ENCODE results near the gene CHRNB4. TPM values are rescaled to one million over a fixed set of nuclear protein-coding genes. Genes with fewer than 3 reads are reported as not detected.

CHRNB4 gene
- total RNA-seq, 1 experiment from 2014 or later: 0.13 TPM

DNA sequence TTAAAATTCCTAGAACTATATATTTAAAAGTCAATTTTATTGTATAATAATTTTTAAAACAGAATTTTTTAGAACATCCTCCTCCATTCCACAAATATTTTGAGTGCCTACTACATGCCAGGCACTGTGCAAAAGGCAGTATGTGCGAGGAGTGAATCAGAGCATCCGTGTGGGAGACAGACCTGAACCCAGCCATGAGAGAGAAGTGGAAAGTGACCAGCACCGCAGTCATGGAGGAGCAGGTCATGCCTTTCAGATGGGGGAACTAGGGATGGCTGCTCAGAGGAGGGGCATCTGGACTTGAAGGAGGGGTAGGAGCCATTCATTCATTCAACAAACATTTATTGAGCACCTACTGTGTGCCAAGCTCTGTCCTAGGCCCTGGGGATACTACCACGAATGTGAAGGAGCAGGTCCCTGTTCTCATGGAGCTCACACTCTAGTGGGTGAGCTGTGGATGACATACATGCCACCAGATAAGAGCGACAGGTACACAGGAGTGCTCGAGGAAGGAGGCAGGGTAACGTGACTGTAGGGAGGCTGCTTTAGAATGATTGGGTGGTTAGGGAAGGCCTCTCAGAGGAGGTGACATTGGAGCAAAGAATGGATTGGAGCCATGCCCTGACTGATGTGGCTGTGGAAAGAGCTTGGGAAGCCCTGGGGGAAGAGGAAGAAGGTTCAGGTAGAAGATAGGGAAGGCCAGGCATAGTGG lies 17.1 kb downstream of the CHRNB4 start:
- Histone ChIP-seq H3K36me3 (ENCODE audit: low read depth) (no peaks in the 10 kb centered on the region), H3K79me2 (ENCODE audit: low read depth) (no peaks in the 10 kb centered on the region), H3K9me2 (ENCODE audit: insufficient read depth) (no peaks in the 10 kb centered on the region), H3K4me2 (no peak overlapping the region), H3K27ac (no peak overlapping the region), H2AFZ (no peak overlapping the region), H3K27me3 (ENCODE audit: insufficient read depth, low read depth) (peaks cover 53% of the 10 kb centered on the region), H3F3A (ENCODE audit: insufficient read depth, low read depth) (no peaks in the 10 kb centered on the region), H4K20me1 (ENCODE audit: insufficient read depth) (no peaks in the 10 kb centered on the region), H3K4me3 (no peak overlapping the region), H3K4me1 (replicated peaks; ENCODE audit: insufficient read depth) (no peaks in the 10 kb centered on the region), H3K9me3 (ENCODE audit: insufficient read depth, low read depth) (no peaks in the 10 kb centered on the region)
- POLR2A ChIA-PET (ENCODE audit: unreplicated experiment): interaction anchor here (0.7 to 0.8 kb wide), 2 partner anchors 117 to 449 kb away, joined by 4 to 5 read pairs; no protein-coding TSS in a partner anchor
- no TSS peak for BruUV-seq (replicated peaks)
- intact Hi-C loops (cut with micrococcal nuclease; ENCODE audit: unreplicated experiment): no loop called here
- DNase-seq: no peak
- no peak for TF ChIP-seq EZH2 (IDR thresholded peaks at IDR 0.05; ENCODE audit: low read depth)
- TF ChIP-seq, protein P1, sequence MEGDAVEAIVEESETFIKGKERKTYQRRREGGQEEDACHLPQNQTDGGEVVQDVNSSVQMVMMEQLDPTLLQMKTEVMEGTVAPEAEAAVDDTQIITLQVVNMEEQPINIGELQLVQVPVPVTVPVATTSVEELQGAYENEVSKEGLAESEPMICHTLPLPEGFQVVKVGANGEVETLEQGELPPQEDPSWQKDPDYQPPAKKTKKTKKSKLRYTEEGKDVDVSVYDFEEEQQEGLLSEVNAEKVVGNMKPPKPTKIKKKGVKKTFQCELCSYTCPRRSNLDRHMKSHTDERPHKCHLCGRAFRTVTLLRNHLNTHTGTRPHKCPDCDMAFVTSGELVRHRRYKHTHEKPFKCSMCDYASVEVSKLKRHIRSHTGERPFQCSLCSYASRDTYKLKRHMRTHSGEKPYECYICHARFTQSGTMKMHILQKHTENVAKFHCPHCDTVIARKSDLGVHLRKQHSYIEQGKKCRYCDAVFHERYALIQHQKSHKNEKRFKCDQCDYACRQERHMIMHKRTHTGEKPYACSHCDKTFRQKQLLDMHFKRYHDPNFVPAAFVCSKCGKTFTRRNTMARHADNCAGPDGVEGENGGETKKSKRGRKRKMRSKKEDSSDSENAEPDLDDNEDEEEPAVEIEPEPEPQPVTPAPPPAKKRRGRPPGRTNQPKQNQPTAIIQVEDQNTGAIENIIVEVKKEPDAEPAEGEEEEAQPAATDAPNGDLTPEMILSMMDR (conservative IDR thresholded peaks at IDR 0.05): no peak
- CTCF ChIA-PET: no interaction called here

DNA sequence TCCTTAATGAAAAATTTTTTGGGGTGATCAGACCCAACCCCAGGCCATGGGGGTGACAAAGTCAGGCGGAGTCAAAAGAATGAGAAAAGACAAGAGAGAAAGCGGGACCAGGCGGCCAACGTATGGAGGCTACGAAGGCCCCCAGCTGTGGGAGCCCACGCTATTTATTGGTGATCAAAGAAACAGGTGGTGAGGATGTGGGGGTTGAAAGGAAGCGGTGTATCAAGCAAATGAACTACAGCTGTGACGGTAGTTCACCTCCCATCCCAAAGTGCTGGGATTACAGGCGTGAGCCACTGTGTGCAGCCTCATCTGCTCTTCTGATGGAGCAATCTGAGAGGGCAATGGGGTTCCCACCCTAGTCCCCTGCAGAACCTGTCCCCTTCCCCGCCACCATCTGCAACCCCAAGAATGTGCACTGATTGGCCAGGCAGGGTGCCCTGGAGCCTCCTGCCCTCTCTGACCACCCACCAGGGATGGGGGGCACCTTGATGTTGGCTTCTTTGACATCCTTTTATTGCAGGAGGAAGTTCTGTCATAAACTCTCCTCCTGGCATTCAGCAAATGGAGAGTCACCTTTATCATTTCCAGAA lies 19.1 kb downstream of the CHRNB4 start:
- H3K36me3 ChIP-seq (ENCODE audit: low read depth): no peaks in the 10 kb centered on the region
- CTCF ChIA-PET: interaction anchor here (0.7 kb wide), 1 partner anchor 78 kb away, joined by 11 read pairs; no protein-coding TSS in a partner anchor
- no peaks in the 10 kb centered on the region for H3K79me2 ChIP-seq (ENCODE audit: low read depth)
- H3K9me3 ChIP-seq (ENCODE audit: insufficient read depth, low read depth): no peaks in the 10 kb centered on the region
- H3K27me3 ChIP-seq (ENCODE audit: insufficient read depth, low read depth): peaks cover 35% of the 10 kb centered on the region
- H3K27ac ChIP-seq: no peak overlapping the region
- no peak for TF ChIP-seq EZH2 (IDR thresholded peaks at IDR 0.05; ENCODE audit: low read depth)
- TF ChIP-seq, protein P1 (conservative IDR thresholded peaks at IDR 0.05): no peak
- H4K20me1 ChIP-seq (ENCODE audit: insufficient read depth): no peaks in the 10 kb centered on the region
- no TSS peak for BruUV-seq (replicated peaks)
- POLR2A ChIA-PET (ENCODE audit: unreplicated experiment): no interaction called here
- H2AFZ ChIP-seq: no peak overlapping the region
- H3F3A ChIP-seq (ENCODE audit: insufficient read depth, low read depth): no peaks in the 10 kb centered on the region
- intact Hi-C loops (cut with micrococcal nuclease; ENCODE audit: unreplicated experiment): no loop called here
- no peak overlapping the region for H3K4me2 ChIP-seq
- no peaks in the 10 kb centered on the region for H3K4me1 ChIP-seq (replicated peaks; ENCODE audit: insufficient read depth)
- no peak overlapping the region for H3K4me3 ChIP-seq
- no peaks in the 10 kb centered on the region for H3K9me2 ChIP-seq (ENCODE audit: insufficient read depth)
- no peak for DNase-seq

DNA sequence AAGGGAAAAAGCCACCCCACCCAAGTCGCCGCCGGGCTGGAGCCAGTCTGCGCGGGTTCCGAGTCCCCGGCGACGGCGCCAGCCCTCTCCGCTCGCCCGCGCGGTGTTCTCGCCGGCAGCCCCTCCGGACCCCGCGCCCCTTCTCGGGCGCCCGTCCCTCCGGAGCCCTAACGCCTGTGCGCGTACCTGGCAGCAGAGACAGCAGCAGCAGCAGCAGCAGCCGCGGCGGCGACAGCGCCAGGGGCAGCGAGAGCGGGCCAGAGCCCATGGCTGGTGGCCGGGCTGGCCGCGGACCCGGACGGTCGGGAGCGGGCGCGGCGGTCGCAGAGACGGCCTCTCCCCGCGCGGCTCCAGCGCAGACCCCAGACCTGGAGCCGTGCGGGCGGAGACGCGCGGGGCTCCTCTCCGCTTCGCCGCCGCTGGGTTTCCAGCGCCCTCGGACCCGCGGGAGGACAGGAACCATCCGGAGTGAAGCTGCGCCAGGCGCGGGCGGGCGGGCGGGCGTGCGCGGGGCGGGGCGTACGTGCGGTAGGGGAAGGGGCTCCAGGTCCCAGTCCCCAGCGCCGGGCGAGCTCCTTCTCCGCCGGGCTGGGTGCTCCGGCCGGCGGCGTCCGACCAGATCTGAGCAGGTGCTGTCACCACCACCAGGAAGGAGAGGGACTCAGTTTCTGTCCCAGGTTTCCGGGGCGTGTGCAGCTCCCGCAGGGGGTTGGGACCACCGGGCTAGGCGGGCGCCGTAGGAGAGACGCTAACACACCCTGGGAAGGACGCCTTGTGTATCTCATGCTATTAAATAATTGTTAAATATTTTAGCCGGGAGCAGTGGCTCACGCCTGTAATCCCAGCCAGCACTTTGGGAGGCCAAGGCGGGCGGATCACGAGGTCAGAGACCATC lies 20.2 kb downstream of the CHRNB4 start, which contains the start of gene CHRNA3:
CHRNA3 (minus strand) TSS at position 470 of the 895 bp plus-strand sequence; CDS start at position 268, 202 bp downstream.
- no TSS peak for BruUV-seq (replicated peaks)
- no peaks in the 10 kb centered on the region for H4K20me1 ChIP-seq (ENCODE audit: insufficient read depth)
- H3K36me3 ChIP-seq (ENCODE audit: low read depth): no peaks in the 10 kb centered on the region
- no peak for DNase-seq
- H3K27ac ChIP-seq: no peak within 1 kb of the TSS
- ChIA-PET CTCF (no interaction called here), POLR2A (ENCODE audit: unreplicated experiment) (no interaction called here)
- no peaks in the 10 kb centered on the region for H3K9me2 ChIP-seq (ENCODE audit: insufficient read depth)
- H3K4me3 ChIP-seq: no peak within 1 kb of the TSS
- no peaks in the 10 kb centered on the region for H3K79me2 ChIP-seq (ENCODE audit: low read depth)
- peaks cover 34% of the 10 kb centered on the region for H3K27me3 ChIP-seq (ENCODE audit: insufficient read depth, low read depth)
- TF ChIP-seq, protein P1 (conservative IDR thresholded peaks at IDR 0.05): no peak
- no peak for TF ChIP-seq EZH2 (IDR thresholded peaks at IDR 0.05; ENCODE audit: low read depth)
- no peaks in the 10 kb centered on the region for H3F3A ChIP-seq (ENCODE audit: insufficient read depth, low read depth)
- intact Hi-C loops (cut with micrococcal nuclease; ENCODE audit: unreplicated experiment): no loop called here
- no peaks in the 10 kb centered on the region for H3K9me3 ChIP-seq (ENCODE audit: insufficient read depth, low read depth)
- H3K4me1 ChIP-seq (replicated peaks; ENCODE audit: insufficient read depth): no peaks in the 10 kb centered on the region
- H3K4me2 ChIP-seq: no peak within 1 kb of the TSS
- H2AFZ ChIP-seq: no peak within 1 kb of the TSS
